Fibroblast of the aortic adventitia (primary cell): ENCODE data around the gene AP3S2. TPM values are rescaled to one million over a fixed set of nuclear protein-coding genes. Genes with fewer than 3 reads are reported as not detected.

Experiments
- DNase-seq: peaks from one replicate; pipeline ENCODE4 v3.0.0-alpha.2; 2010; ENCODE audit warnings: low read depth
- H3K4me3 ChIP-seq: 2 replicates; pipeline ENCODE4 v1.5.1; 2011; ENCODE audit warnings: low read depth, mild to moderate bottlenecking, control low read depth, low read length, moderate library complexity
- CTCF ChIP-seq: IDR thresholded peaks from 2 replicates; pipeline ENCODE4 v1.5.1; 2011; ENCODE audit warnings: mild to moderate bottlenecking, low read length, control low read depth, inconsistent platforms; ENCODE audit not compliant: insufficient read depth
- total RNA-seq: library from RNA; depleted of rRNA; stranded (reverse); fragments of >200 nt; gene quantifications from 2 replicates; pipeline ENCODE4 v1.2.3, GENCODE V29; 2012; ENCODE audit warnings: low replicate concordance

Gene AP3S2
- total RNA-seq, 1 donor: 63.5 TPM

GRCh38 chr15:89880727-89881126 lies 13.1 kb downstream of the AP3S2 start:
- no peak for TF ChIP-seq CTCF
- H3K4me3 ChIP-seq: no peak overlapping the region
- no peak for DNase-seq

GRCh38 chr15:89878323-89878722 lies 15.5 kb downstream of the AP3S2 start:
- no peak overlapping the region for H3K4me3 ChIP-seq
- TF ChIP-seq CTCF: no peak
- DNase-seq: no peak

GRCh38 chr15:89877083-89877425 lies 16.7 kb downstream of the AP3S2 start:
- no peak for DNase-seq
- no peak overlapping the region for H3K4me3 ChIP-seq
- TF ChIP-seq CTCF: no peak

GRCh38 chr15:89876396-89877082 lies 17.3 kb downstream of the AP3S2 start:
- H3K4me3 ChIP-seq: no peak overlapping the region
- TF ChIP-seq CTCF: no peak
- DNase-seq: no peak

- DNase-seq: no peak
- no peak for TF ChIP-seq CTCF
- H3K4me3 ChIP-seq: no peak overlapping the region
Measured at GRCh38 chr15:89875741-89876140, 18.1 kb downstream of the AP3S2 start.

GRCh38 chr15:89874926-89875564 lies 18.7 kb downstream of the AP3S2 start:
- peak; percentile 78 for DNase-seq
- no peak overlapping the region for H3K4me3 ChIP-seq
- TF ChIP-seq CTCF: peak; percentile 97

- TF ChIP-seq CTCF: no peak
- DNase-seq: no peak
- no peak overlapping the region for H3K4me3 ChIP-seq
Measured at GRCh38 chr15:89870688-89871288, 23.0 kb downstream of the AP3S2 start.
